Lower leg skin (tissue), 3 donors: ENCODE results near the gene ACSM6.

Experiments
- CTCF ChIP-seq, 3 donors: fragments of 450-650 bp; IDR thresholded peaks; one replicate each; pipeline ENCODE4 v1.5.1; 2016; ENCODE audit warnings: antibody characterized with exemption in 3 of 3, mild to moderate bottlenecking in 3 of 3, moderate library complexity in 2 of 3
- POLR2A ChIP-seq, 2 donors: fragments of 450-650 bp; IDR thresholded peaks; one replicate each; pipeline ENCODE4 v1.6.1; 2016 to 2017; ENCODE audit warnings: antibody characterized with exemption in 2 of 2, mild to moderate bottlenecking in 1 of 2, moderate library complexity in 1 of 2

- no peak for TF ChIP-seq CTCF (IDR thresholded peaks at IDR 0.05)
- TF ChIP-seq POLR2A (IDR thresholded peaks at IDR 0.05) = no peak
Observed at GRCh38 chr10:95268438-95268837, 74.4 kb downstream of the ACSM6 start.
